Measurements from ENCODE around the gene FOXP2. TPM values are rescaled to one million over a fixed set of nuclear protein-coding genes. Genes with fewer than 3 reads are reported as not detected.
"Not testable (repeated sequence)": the region's sequence is repeated elsewhere in the genome, so short reads cannot be mapped to it uniquely, and the experiment has no call there.

FOXP2 gene
- total RNA-seq, 1 donor from 2014 or later: 2.1 TPM

- peaks cover 6% of the 10 kb centered on the region for H3K9me3 ChIP-seq (replicated peaks)
- H3K27me3 ChIP-seq (ENCODE audit: low read depth): no peaks in the 10 kb centered on the region
- intact Hi-C loops (cut with micrococcal nuclease): no loop called here
- H3K4me1 ChIP-seq: no peaks in the 10 kb centered on the region
- H3K4me3 ChIP-seq: no peak overlapping the region
- H3K27ac ChIP-seq (replicated peaks): no peak overlapping the region
- TF ChIP-seq, protein P1, sequence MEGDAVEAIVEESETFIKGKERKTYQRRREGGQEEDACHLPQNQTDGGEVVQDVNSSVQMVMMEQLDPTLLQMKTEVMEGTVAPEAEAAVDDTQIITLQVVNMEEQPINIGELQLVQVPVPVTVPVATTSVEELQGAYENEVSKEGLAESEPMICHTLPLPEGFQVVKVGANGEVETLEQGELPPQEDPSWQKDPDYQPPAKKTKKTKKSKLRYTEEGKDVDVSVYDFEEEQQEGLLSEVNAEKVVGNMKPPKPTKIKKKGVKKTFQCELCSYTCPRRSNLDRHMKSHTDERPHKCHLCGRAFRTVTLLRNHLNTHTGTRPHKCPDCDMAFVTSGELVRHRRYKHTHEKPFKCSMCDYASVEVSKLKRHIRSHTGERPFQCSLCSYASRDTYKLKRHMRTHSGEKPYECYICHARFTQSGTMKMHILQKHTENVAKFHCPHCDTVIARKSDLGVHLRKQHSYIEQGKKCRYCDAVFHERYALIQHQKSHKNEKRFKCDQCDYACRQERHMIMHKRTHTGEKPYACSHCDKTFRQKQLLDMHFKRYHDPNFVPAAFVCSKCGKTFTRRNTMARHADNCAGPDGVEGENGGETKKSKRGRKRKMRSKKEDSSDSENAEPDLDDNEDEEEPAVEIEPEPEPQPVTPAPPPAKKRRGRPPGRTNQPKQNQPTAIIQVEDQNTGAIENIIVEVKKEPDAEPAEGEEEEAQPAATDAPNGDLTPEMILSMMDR (IDR thresholded peaks at IDR 0.05; ENCODE audit: borderline replicate concordance): no peak
- no peak for DNase-seq
- no peaks in the 10 kb centered on the region for H3K36me3 ChIP-seq
Measured at GRCh38 chr7:114574384-114574783, 159.8 kb downstream of the FOXP2 start.

GRCh38 chr7:114575098-114575497 is 160.5 kb downstream of the FOXP2 start:
- Histone ChIP-seq H3K27me3 (ENCODE audit: low read depth) (no peaks in the 10 kb centered on the region), H3K9me3 (replicated peaks) (peaks cover 6% of the 10 kb centered on the region), H3K27ac (replicated peaks) (no peak overlapping the region), H3K4me3 (no peak overlapping the region), H3K4me1 (no peaks in the 10 kb centered on the region), H3K36me3 (no peaks in the 10 kb centered on the region)
- TF ChIP-seq, protein P1 (IDR thresholded peaks at IDR 0.05; ENCODE audit: borderline replicate concordance): no peak
- DNase-seq: no peak
- intact Hi-C loops (cut with micrococcal nuclease): no loop called here

DNA sequence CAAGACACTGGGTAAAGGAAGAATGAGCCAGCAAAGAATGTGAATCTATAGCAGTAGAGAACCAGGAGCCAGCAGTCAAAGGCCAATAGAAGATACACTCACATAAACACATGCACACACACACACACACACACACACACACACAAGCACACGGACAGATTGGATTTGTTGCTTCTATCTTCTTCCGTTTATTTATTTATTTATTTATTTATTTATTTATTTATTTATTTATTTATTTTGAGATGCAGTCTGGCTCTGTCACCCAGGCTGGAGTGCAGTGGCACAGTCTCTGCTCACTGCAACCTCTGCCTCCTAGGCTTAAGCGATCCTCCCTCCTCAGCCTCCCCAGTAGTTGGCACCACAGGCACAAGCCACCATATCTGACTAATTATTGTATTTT is 166.3 kb downstream of the FOXP2 start:
- H3K27ac ChIP-seq (replicated peaks); H3K36me3 ChIP-seq; DNase-seq; H3K9me3 ChIP-seq (replicated peaks); H3K4me3 ChIP-seq; H3K27me3 ChIP-seq (ENCODE audit: low read depth); intact Hi-C loops (cut with micrococcal nuclease); H3K4me1 ChIP-seq: not testable (repeated sequence)

DNA sequence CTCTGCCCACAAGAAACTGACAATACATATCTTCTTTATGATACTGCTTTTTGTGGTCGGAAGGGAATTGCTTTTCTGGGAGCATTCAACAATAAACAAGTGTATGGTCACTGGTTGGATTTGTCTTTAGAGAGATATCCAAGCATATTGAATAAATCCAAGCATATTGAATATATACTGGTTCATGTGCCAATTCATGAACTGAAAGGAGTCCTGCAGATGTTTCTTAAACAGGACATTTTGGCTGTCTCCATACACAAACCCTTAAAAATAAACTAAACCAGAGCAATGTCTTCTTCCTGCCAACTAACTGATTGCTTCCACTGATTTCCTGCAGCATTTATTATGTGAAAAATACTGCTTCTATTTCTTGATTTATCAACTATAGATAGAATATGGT is 173.9 kb downstream of the FOXP2 start:
- no peak overlapping the region for H3K4me3 ChIP-seq
- intact Hi-C loops (cut with micrococcal nuclease): no loop called here
- H3K9me3 ChIP-seq (replicated peaks): peaks cover 3% of the 10 kb centered on the region
- DNase-seq: no peak
- no peaks in the 10 kb centered on the region for H3K27me3 ChIP-seq (ENCODE audit: low read depth)
- no peak overlapping the region for H3K27ac ChIP-seq (replicated peaks)
- no peaks in the 10 kb centered on the region for H3K4me1 ChIP-seq
- TF ChIP-seq, protein P1 (IDR thresholded peaks at IDR 0.05; ENCODE audit: borderline replicate concordance): no peak
- H3K36me3 ChIP-seq: no peaks in the 10 kb centered on the region

DNA sequence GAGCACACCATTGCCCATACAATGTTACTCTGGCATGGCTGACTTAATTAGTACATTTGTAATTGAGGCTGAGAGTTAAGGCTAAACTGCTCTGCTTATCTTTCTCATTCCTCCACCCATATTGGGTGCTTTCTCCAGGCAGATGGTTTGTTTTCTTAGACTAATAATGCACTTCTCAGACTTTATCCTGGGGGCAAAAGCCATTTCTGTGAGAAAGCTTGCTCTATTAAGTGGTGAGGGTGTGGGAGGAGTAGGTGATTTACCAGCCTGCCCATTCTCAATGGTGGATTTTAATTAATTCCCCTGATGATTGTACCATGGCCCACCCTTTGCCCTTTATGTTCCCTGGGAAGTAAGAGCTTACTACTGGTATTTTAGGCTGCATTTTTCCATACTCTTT is 174.8 kb downstream of the FOXP2 start:
- Histone ChIP-seq H3K27me3 (ENCODE audit: low read depth) (no peaks in the 10 kb centered on the region), H3K9me3 (replicated peaks) (peaks cover 3% of the 10 kb centered on the region), H3K27ac (replicated peaks) (no peak overlapping the region), H3K4me3 (no peak overlapping the region), H3K36me3 (no peaks in the 10 kb centered on the region), H3K4me1 (no peaks in the 10 kb centered on the region)
- TF ChIP-seq, protein P1 (IDR thresholded peaks at IDR 0.05; ENCODE audit: borderline replicate concordance): no peak
- no peak for DNase-seq
- intact Hi-C loops (cut with micrococcal nuclease): no loop called here

DNA sequence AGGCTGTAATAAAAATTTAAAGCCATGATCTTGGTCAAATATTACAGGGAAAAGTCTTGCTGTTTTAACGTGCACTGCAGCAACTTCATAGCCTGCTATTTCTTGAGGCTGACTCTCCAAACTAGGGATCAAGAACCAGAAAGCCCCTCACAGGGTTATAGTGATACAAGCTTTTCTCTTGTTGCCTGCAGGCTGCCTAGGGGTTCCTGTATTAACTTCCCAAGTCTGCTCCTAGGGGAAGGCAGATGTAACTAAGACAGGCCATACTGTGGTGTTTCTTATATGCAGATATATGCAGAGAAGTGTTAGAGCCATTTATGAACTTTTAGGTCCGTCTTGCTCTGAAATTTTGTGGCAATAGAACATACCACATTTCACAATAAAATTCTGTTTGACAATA is 175.7 kb downstream of the FOXP2 start:
- TF ChIP-seq, protein P1 (IDR thresholded peaks at IDR 0.05; ENCODE audit: borderline replicate concordance): no peak
- no peak overlapping the region for H3K27ac ChIP-seq (replicated peaks)
- no peaks in the 10 kb centered on the region for H3K36me3 ChIP-seq
- peaks cover 3% of the 10 kb centered on the region for H3K9me3 ChIP-seq (replicated peaks)
- H3K27me3 ChIP-seq (ENCODE audit: low read depth): no peaks in the 10 kb centered on the region
- intact Hi-C loops (cut with micrococcal nuclease): no loop called here
- H3K4me3 ChIP-seq: no peak overlapping the region
- H3K4me1 ChIP-seq: no peaks in the 10 kb centered on the region
- no peak for DNase-seq
